Measurements from ENCODE around the gene CFLAR.

Gene CFLAR

GRCh38 chr2:201135386-201135785 lies 19.4 kb downstream of the CFLAR start:
- H3K9ac ChIP-seq (ENCODE audit: low read length): no peak overlapping the region
- no peaks in the 10 kb centered on the region for H3K36me3 ChIP-seq (ENCODE audit: low read length)
- H3K27me3 ChIP-seq (ENCODE audit: low read length): no peaks in the 10 kb centered on the region
- H4K20me1 ChIP-seq (ENCODE audit: low read depth, low read length): no peaks in the 10 kb centered on the region
- no peak for TF ChIP-seq EZH2phosphoT487 (conservative IDR thresholded peaks at IDR 0.05; ENCODE audit: low read length)
- TF ChIP-seq, protein P1, sequence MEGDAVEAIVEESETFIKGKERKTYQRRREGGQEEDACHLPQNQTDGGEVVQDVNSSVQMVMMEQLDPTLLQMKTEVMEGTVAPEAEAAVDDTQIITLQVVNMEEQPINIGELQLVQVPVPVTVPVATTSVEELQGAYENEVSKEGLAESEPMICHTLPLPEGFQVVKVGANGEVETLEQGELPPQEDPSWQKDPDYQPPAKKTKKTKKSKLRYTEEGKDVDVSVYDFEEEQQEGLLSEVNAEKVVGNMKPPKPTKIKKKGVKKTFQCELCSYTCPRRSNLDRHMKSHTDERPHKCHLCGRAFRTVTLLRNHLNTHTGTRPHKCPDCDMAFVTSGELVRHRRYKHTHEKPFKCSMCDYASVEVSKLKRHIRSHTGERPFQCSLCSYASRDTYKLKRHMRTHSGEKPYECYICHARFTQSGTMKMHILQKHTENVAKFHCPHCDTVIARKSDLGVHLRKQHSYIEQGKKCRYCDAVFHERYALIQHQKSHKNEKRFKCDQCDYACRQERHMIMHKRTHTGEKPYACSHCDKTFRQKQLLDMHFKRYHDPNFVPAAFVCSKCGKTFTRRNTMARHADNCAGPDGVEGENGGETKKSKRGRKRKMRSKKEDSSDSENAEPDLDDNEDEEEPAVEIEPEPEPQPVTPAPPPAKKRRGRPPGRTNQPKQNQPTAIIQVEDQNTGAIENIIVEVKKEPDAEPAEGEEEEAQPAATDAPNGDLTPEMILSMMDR (IDR thresholded peaks at IDR 0.05; ENCODE audit: insufficient read depth, low read length, poor library complexity, severe bottlenecking): no peak
- no peaks in the 10 kb centered on the region for H3K79me2 ChIP-seq (ENCODE audit: insufficient read depth, low read length)
- H3K27ac ChIP-seq (ENCODE audit: low read depth, low read length): no peak overlapping the region
- H3F3A ChIP-seq (ENCODE audit: insufficient read depth): no peaks in the 10 kb centered on the region
- H3K4me3 ChIP-seq (ENCODE audit: insufficient read depth, low read length, poor library complexity, severe bottlenecking): no peak overlapping the region
- H2AFZ ChIP-seq (ENCODE audit: low read depth, low read length, severe bottlenecking): no peak overlapping the region
- no peaks in the 10 kb centered on the region for H3K9me2 ChIP-seq (replicated peaks; ENCODE audit: insufficient read depth, low read length)
- no peaks in the 10 kb centered on the region for H3K9me3 ChIP-seq (ENCODE audit: insufficient read depth, low read length)
- no peak overlapping the region for H3K4me2 ChIP-seq (ENCODE audit: low read depth, low read length, poor library complexity, severe bottlenecking)

GRCh38 chr2:201136889-201137321 lies 20.9 kb downstream of the CFLAR start:
- no peaks in the 10 kb centered on the region for H3F3A ChIP-seq (ENCODE audit: insufficient read depth)
- H3K9me2 ChIP-seq (replicated peaks; ENCODE audit: insufficient read depth, low read length): no peaks in the 10 kb centered on the region
- H3K36me3 ChIP-seq (ENCODE audit: low read length): no peaks in the 10 kb centered on the region
- no peak overlapping the region for H3K27ac ChIP-seq (ENCODE audit: low read depth, low read length)
- H3K4me2 ChIP-seq (ENCODE audit: low read depth, low read length, poor library complexity, severe bottlenecking): no peak overlapping the region
- H3K79me2 ChIP-seq (ENCODE audit: insufficient read depth, low read length): no peaks in the 10 kb centered on the region
- H3K9ac ChIP-seq (ENCODE audit: low read length): no peak overlapping the region
- H4K20me1 ChIP-seq (ENCODE audit: low read depth, low read length): no peaks in the 10 kb centered on the region
- no peaks in the 10 kb centered on the region for H3K27me3 ChIP-seq (ENCODE audit: low read length)
- H2AFZ ChIP-seq (ENCODE audit: low read depth, low read length, severe bottlenecking): no peak overlapping the region
- H3K9me3 ChIP-seq (ENCODE audit: insufficient read depth, low read length): no peaks in the 10 kb centered on the region
- no peak for TF ChIP-seq EZH2phosphoT487 (conservative IDR thresholded peaks at IDR 0.05; ENCODE audit: low read length)
- TF ChIP-seq, protein P1 (IDR thresholded peaks at IDR 0.05; ENCODE audit: insufficient read depth, low read length, poor library complexity, severe bottlenecking): no peak
- H3K4me3 ChIP-seq (ENCODE audit: insufficient read depth, low read length, poor library complexity, severe bottlenecking): no peak overlapping the region

DNA sequence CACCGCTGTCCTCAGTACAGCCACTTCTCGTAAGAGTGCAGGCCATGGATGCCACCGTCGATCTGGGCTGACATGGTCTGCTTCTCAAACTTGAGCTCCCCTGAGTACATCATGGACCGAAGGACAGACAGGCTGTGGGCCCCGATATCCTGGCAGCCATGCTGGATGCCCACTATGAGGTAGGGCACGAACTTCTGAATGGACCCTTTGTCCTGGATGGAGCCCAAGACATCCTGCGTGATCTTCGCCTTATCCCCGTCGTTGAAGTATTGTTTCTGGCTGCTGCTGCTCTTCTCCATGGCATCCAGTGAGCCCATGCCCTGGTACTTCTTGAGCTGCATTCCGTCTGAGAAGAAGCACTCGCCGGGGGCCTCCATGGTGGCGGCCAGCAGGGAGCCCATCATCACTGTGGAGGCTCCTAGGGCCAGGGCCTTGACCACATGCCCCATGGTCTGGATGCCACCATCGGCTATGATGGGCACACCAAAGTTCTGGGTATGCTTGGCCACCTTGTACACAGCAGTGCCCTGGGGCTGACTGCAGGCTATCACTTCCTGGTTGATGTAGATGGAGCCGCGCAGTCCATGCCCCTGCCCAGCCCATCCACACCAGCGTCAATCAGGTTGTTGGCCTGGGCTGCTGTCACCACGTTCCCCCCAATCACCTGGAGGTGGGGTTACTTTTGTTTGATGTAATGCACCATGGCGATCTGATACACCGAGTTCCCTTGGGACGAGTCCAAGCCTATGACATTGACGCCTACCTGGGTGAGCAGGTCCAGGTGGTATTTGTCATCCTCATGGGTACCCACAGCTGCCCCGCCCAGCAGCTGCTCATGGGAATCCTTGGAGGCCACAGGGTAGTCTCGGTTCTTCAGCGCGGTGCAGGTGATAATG lies 21.8 kb downstream of the CFLAR start:
- H3K4me2 ChIP-seq (ENCODE audit: low read depth, low read length, poor library complexity, severe bottlenecking): no peak overlapping the region
- H3K9me3 ChIP-seq (ENCODE audit: insufficient read depth, low read length): no peaks in the 10 kb centered on the region
- no peaks in the 10 kb centered on the region for H3K79me2 ChIP-seq (ENCODE audit: insufficient read depth, low read length)
- no peaks in the 10 kb centered on the region for H3K9me2 ChIP-seq (replicated peaks; ENCODE audit: insufficient read depth, low read length)
- H3K9ac ChIP-seq (ENCODE audit: low read length): no peak overlapping the region
- no peaks in the 10 kb centered on the region for H3K27me3 ChIP-seq (ENCODE audit: low read length)
- no peak overlapping the region for H3K27ac ChIP-seq (ENCODE audit: low read depth, low read length)
- TF ChIP-seq, protein P1 (IDR thresholded peaks at IDR 0.05; ENCODE audit: insufficient read depth, low read length, poor library complexity, severe bottlenecking): no peak
- TF ChIP-seq EZH2phosphoT487 (conservative IDR thresholded peaks at IDR 0.05; ENCODE audit: low read length): no peak
- H3K36me3 ChIP-seq (ENCODE audit: low read length): no peaks in the 10 kb centered on the region
- no peaks in the 10 kb centered on the region for H3F3A ChIP-seq (ENCODE audit: insufficient read depth)
- no peak overlapping the region for H3K4me3 ChIP-seq (ENCODE audit: insufficient read depth, low read length, poor library complexity, severe bottlenecking)
- H2AFZ ChIP-seq (ENCODE audit: low read depth, low read length, severe bottlenecking): no peak overlapping the region
- H4K20me1 ChIP-seq (ENCODE audit: low read depth, low read length): no peaks in the 10 kb centered on the region
